SH-SY5Y (cell line): ENCODE data around the gene AP1B1.

Source experiments
- GATA2 ChIP-seq: IDR thresholded peaks from 2 replicates; pipeline ENCODE4 v1.6.1; 2011; ENCODE audit warnings: mild to moderate bottlenecking, low read depth, low read length
- GATA3 ChIP-seq: IDR thresholded peaks from 2 replicates; pipeline ENCODE4 v1.6.1; 2011; ENCODE audit warnings: low read depth, mild to moderate bottlenecking, low read length, moderate library complexity

GRCh38 chr22:29346659-29347058, 41.7 kb downstream of the AP1B1 start:
- TF ChIP-seq GATA2 (no peak), GATA3 (no peak)
